Measurements from ENCODE around the gene CHAD. TPM values are rescaled to one million over a fixed set of nuclear protein-coding genes. Genes with fewer than 3 reads are reported as not detected.

Gene CHAD
- total and polyA plus RNA-seq, 2 donors (not counting 3 experiments of a cell fraction or from before 2014, with no cell fraction given) = not detected

GRCh38 chr17:50464121-50464520 lies 4.6 kb downstream of the CHAD start:
- H3K9me1 ChIP-seq (replicated peaks; ENCODE audit: control insufficient read depth, extremely low read depth, insufficient read depth, low read length) = no peaks in the 10 kb centered on the region
- no peaks in the 10 kb centered on the region for H3K36me3 ChIP-seq (ENCODE audit: control insufficient read depth in 2 of 2, extremely low read depth in 1 of 2, insufficient read depth in 2 of 2, low read length in 2 of 2)
- no peaks in the 10 kb centered on the region for H3K79me2 ChIP-seq (ENCODE audit: control insufficient read depth, insufficient read depth, low read length)
- no peaks in the 10 kb centered on the region for H3K4me1 ChIP-seq (ENCODE audit: control insufficient read depth, extremely low read depth, insufficient read depth, low read length)
- H3K4me3 ChIP-seq (replicated peaks in 1 of 3; ENCODE audit: insufficient read depth in 1 of 3, low read depth in 1 of 3, low read length in 3 of 3) = no peak overlapping the region
- dilution Hi-C loops (cut with MboI; ENCODE audit: extremely low pct_ligation_motif_present, low sequenced_read_pairs) = no loop called here
- H3K9me3 ChIP-seq (replicated peaks; ENCODE audit: control insufficient read depth, insufficient read depth, low read length) = no peaks in the 10 kb centered on the region
- CTCF ChIA-PET = interaction anchor here (1.5 kb wide), 1 partner anchor 67 kb away, joined by 4 read pairs; the partner anchor contains the start of gene LRRC59
- no TSS peak for BruUV-seq (replicated peaks)
- H3K27ac ChIP-seq (ENCODE audit: insufficient read depth, low read depth, low read length) = no peak overlapping the region
- no peak overlapping the region for H3K4me2 ChIP-seq (ENCODE audit: insufficient read depth, low read length)
- no peak overlapping the region for H2AFZ ChIP-seq (ENCODE audit: low read depth, low read length)
- no peak overlapping the region for H3K9ac ChIP-seq (replicated peaks; ENCODE audit: extremely low read depth, insufficient read depth, low read length)
- intact Hi-C loops (cut with micrococcal nuclease) = no loop called here
- no peak for DNase-seq (ENCODE audit: low read depth, low spot score)
- POLR2A ChIA-PET = interaction anchor here (0.5 kb wide), 1 partner anchor 186 kb away, joined by 4 read pairs; no protein-coding TSS in a partner anchor
- no peaks in the 10 kb centered on the region for H4K20me1 ChIP-seq (replicated peaks; ENCODE audit: control insufficient read depth, extremely low read depth, insufficient read depth, low read length)
- FAIRE-seq = no peak
- peaks cover 15 to 17% of the 10 kb centered on the region in 2 experiments for H3K27me3 ChIP-seq (ENCODE audit: control insufficient read depth in 2 of 2, insufficient read depth in 2 of 2, low read length in 2 of 2)
- TF ChIP-seq POLR2AphosphoS5 (IDR thresholded peaks at IDR 0.05; ENCODE audit: insufficient read depth, low read depth, low read length) = no peak
- no peak for TF ChIP-seq JUN (IDR thresholded peaks at IDR 0.05; ENCODE audit: borderline replicate concordance, insufficient read depth, insufficient read length, low read depth)
- no peak for TF ChIP-seq EZH2 (IDR thresholded peaks at IDR 0.05; ENCODE audit: borderline replicate concordance, low read depth, low read length, severe bottlenecking)
- no peak for TF ChIP-seq CTCF (IDR thresholded peaks at IDR 0.05; ENCODE audit: extremely low read depth in 1 of 2, insufficient read depth in 1 of 2, low read depth in 1 of 2, low read length in 2 of 2)
- TF ChIP-seq MAX (IDR thresholded peaks at IDR 0.05; ENCODE audit: insufficient read depth, insufficient read length) = no peak
- no peak for TF ChIP-seq FOS (IDR thresholded peaks at IDR 0.05; ENCODE audit: borderline replicate concordance, insufficient read depth, low read length)
- TF ChIP-seq POLR2A (IDR thresholded peaks at IDR 0.05; ENCODE audit: low read depth, low read length) = no peak
- no peak for TF ChIP-seq MYC (IDR thresholded peaks at IDR 0.05; ENCODE audit: low read depth, low read length)
- no peak for TF ChIP-seq GATA2 (IDR thresholded peaks at IDR 0.05; ENCODE audit: insufficient read depth, insufficient read length, low read depth, low read length)
